K562 (cell line): Measurements from ENCODE around the gene RBM45. TPM values are rescaled to one million over a fixed set of nuclear protein-coding genes. Genes with fewer than 3 reads are reported as not detected.

ENCODE experiments used
- ETV1 ChIP-seq: fragments of 450-650 bp; conservative IDR thresholded peaks from 2 replicates; pipeline ENCODE4 v1.6.1; 2016; ENCODE audit warnings: missing genetic modification characterization, control low read depth, low read depth, missing compliant biosample characterization
- HMGN3 ChIP-seq: IDR thresholded peaks from 2 replicates; pipeline ENCODE4 v1.6.1; 2011; ENCODE audit warnings: borderline replicate concordance, low read depth, mild to moderate bottlenecking, mixed read lengths, low read length; ENCODE audit not compliant: insufficient read length; ENCODE audit errors: extremely low read depth
- HNRNPLL ChIP-seq: fragments of 200-400 bp; formaldehyde crosslinking; IDR thresholded peaks from 2 replicates; pipeline ENCODE4 v1.6.1; 2017; ENCODE audit warnings: low read length, low read depth, mild to moderate bottlenecking; ENCODE audit not compliant: poor library complexity, severe bottlenecking
- IFI16 ChIP-seq: fragments of 250-450 bp; sonication (Bioruptor Pico); IDR thresholded peaks from 2 replicates; pipeline ENCODE4 v2.1.2; 2022; ENCODE audit warnings: mild to moderate bottlenecking, inconsistent platforms
- JUN ChIP-seq, 2 experiments: sonication (generic) in 1 of 2; formaldehyde crosslinking in 1 of 2; IDR thresholded peaks; 2 replicates each; pipeline versions ENCODE4 v1.6.1 to v1.8.0; 2012 to 2022; ENCODE audit warnings: borderline replicate concordance in 2 of 2, mild to moderate bottlenecking in 2 of 2, improper control_type of control experiment in 1 of 2, low read depth in 1 of 2, low read length in 1 of 2, missing genetic modification reagents in 1 of 2
- MCM2 ChIP-seq: fragments of 450-650 bp; IDR thresholded peaks from 2 replicates; pipeline ENCODE4 v1.6.1; 2017; ENCODE audit warnings: low read depth, mild to moderate bottlenecking
- MNT ChIP-seq, 2 experiments: fragments of 450-650 bp; conservative IDR thresholded peaks; 2 replicates each; pipeline ENCODE4 v1.6.1; 2017; ENCODE audit warnings: mild to moderate bottlenecking in 2 of 2, moderate library complexity in 2 of 2
- STAT5A ChIP-seq: IDR thresholded peaks from 2 replicates; pipeline ENCODE4 v1.6.1; 2012; ENCODE audit warnings: low read length, inconsistent platforms, borderline replicate concordance
- SUPT5H ChIP-seq: fragments of 450-650 bp; IDR thresholded peaks from 2 replicates; pipeline ENCODE4 v1.6.1; 2016
- TCF7 ChIP-seq: sonication (generic); IDR thresholded peaks from 2 replicates; pipeline ENCODE4 v1.6.1; 2016; ENCODE audit warnings: antibody characterized with exemption, borderline replicate concordance
- XRCC3 ChIP-seq: fragments of 450-650 bp; IDR thresholded peaks from 2 replicates; pipeline ENCODE4 v1.6.1; 2017; ENCODE audit warnings: mild to moderate bottlenecking, moderate library complexity
- XRCC5 ChIP-seq: fragments of 200-400 bp; formaldehyde crosslinking; IDR thresholded peaks from 2 replicates; pipeline ENCODE4 v1.6.1; 2017; ENCODE audit warnings: low read depth, mild to moderate bottlenecking, low read length
- ZBTB33 ChIP-seq: sonication (generic); formaldehyde crosslinking; IDR thresholded peaks from 2 replicates; pipeline ENCODE4 v1.8.1; 2023; ENCODE audit warnings: mild to moderate bottlenecking, missing genetic modification reagents
- ZNF134 ChIP-seq: fragments of 250-450 bp; sonication (Bioruptor Pico); conservative IDR thresholded peaks from 2 replicates; pipeline ENCODE4 v1.4.0; 2020
- ZNF140 ChIP-seq: fragments of 250-450 bp; sonication (Bioruptor Pico); IDR thresholded peaks from 2 replicates; pipeline ENCODE4 v1.8.0; 2021; ENCODE audit warnings: moderate library complexity, mild to moderate bottlenecking, inconsistent platforms
- ZNF212 ChIP-seq: fragments of 450-650 bp; formaldehyde crosslinking; IDR thresholded peaks from 2 replicates; pipeline ENCODE4 v1.4.0; 2020; ENCODE audit warnings: mild to moderate bottlenecking
- ZNF24 ChIP-seq: fragments of 450-650 bp; IDR thresholded peaks from 2 replicates; pipeline ENCODE4 v1.6.1; 2016
- ZNF347 ChIP-seq: fragments of 450-650 bp; formaldehyde crosslinking; IDR thresholded peaks from 2 replicates; pipeline ENCODE4 v1.4.0; 2020; ENCODE audit warnings: low read depth, mild to moderate bottlenecking, moderate library complexity
- ZNF436 ChIP-seq: fragments of 250-450, 450-650 bp; sonication (Bioruptor Pico); formaldehyde crosslinking; IDR thresholded peaks from 2 replicates; pipeline ENCODE4 v1.7.0; 2020; ENCODE audit warnings: mild to moderate bottlenecking
- ZNF444 ChIP-seq: fragments of 250-450 bp; sonication (Bioruptor Pico); IDR thresholded peaks from 2 replicates; pipeline ENCODE4 v1.4.0; 2020; ENCODE audit warnings: mild to moderate bottlenecking, moderate library complexity
- ZNF77 ChIP-seq: fragments of 250-450 bp; sonication (Bioruptor Pico); IDR thresholded peaks from 2 replicates; pipeline ENCODE4 v1.5.0; 2020
- polyA plus RNA-seq, 8 experiments: library from polyadenylated mRNA; depleted of rRNA in 4 of 8; stranded (reverse) in 5 of 8; unstranded in 3 of 8; fragments of >200 nt; fragmentation: Nextera tagmentation in 2 of 8; fragmentation: Illumina TruSeq in 1 of 8; extraction: Ambion mirVana in 2 of 8; extraction: Trizol in 1 of 8; gene quantifications; 2 replicates each; pipeline versions ENCODE4 v1.2.1 to v1.2.3, GENCODE V29; 2011 to 2014; ENCODE audit warnings: inconsistent platforms in 1 of 8, missing spikeins in 1 of 8
- total RNA-seq, 7 experiments: library from RNA; depleted of rRNA in 6 of 7; stranded (reverse); fragments of >200 nt in 6 of 7; fragmentation: Illumina TruSeq in 2 of 7; extraction: Trizol in 2 of 7; gene quantifications; 2 replicates each; pipeline versions ENCODE4 v1.2.1 to v1.2.3, GENCODE V29; 2011 to 2021; ENCODE audit warnings: low replicate concordance in 1 of 7
- TF ChIP-seq, protein P1 (sequence below): fragments of 250-450 bp; sonication (Bioruptor Pico); IDR thresholded peaks from 2 replicates; pipeline ENCODE4 v1.5.0; 2021; ENCODE audit warnings: mild to moderate bottlenecking, borderline replicate concordance

Gene RBM45
- total and polyA plus RNA-seq, 9 of the 15 experiments (the other 6 are each of a cell fraction or from before 2014, with no cell fraction given), result 6.7 to 22.0 (median 15.0) TPM

DNA sequence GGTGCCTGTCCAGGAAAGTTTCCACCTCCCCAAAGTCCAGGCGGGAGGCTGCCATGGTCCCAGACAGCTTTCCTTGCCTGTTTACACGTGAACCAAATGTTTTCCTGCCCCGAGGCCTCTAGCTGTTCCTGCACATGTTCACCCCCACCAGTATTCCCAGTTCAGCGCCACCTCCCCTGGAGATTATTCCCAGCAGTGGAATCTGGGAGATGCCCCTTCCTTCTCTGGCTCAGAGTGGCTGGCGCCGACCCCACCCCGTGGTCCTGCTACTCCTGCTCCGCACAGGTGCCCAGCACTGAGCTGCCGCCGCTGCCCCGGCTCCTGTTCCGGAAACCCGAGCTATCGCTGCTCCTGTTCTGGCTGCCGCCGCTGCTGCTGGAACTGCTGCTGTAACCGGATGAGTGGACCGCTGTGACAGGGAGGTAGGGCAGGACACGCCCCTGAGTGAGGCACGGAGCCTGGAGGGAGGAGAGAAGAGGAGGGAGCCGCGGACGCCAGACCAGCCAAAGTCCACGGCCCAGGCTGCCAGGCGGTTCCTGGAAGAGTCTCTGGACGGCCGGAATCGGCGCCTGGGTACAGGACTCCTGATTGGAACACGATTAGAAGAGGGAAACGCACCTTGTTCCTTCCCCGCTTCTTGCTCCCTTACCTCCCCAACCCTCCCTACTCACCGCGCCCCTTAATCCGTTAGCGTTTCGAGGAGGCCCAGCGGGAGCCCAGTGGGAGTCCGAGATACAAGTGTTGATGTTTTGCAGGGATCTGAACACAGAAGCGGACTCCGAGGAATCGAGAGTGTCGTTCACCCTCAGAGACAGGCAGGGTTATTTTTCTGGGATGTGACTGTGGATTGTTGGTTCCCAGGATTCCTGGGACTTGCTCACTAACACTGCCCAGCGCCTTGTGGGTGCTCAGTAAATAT lies 39.6 kb upstream of the RBM45 start, which contains the start of gene PDE11A (continued):
- TF ChIP-seq, protein P1, sequence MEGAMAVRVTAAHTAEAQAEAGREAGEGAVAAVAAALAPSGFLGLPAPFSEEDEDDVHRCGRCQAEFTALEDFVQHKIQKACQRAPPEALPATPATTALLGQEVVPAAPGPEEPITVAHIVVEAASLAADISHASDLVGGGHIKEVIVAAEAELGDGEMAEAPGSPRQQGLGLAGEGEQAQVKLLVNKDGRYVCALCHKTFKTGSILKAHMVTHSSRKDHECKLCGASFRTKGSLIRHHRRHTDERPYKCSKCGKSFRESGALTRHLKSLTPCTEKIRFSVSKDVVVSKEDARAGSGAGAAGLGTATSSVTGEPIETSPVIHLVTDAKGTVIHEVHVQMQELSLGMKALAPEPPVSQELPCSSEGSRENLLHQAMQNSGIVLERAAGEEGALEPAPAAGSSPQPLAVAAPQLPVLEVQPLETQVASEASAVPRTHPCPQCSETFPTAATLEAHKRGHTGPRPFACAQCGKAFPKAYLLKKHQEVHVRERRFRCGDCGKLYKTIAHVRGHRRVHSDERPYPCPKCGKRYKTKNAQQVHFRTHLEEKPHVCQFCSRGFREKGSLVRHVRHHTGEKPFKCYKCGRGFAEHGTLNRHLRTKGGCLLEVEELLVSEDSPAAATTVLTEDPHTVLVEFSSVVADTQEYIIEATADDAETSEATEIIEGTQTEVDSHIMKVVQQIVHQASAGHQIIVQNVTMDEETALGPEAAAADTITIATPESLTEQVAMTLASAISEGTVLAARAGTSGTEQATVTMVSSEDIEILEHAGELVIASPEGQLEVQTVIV, result 0 out of 2 replicates have a peak, but pooled peaks have one; percentile 22
- TF ChIP-seq ZNF24 (no peak), ZNF140 (CRISPR knock-in tag) (no peak), XRCC3 (no peak), ZNF347 (CRISPR knock-in tag) (no peak), STAT5A (no peak), ZNF77 (CRISPR knock-in tag) (no peak), HNRNPLL (peak; percentile 51), HMGN3 (peak; percentile 74), MCM2 (no peak), SUPT5H (peak; percentile 81), ZNF212 (CRISPR knock-in tag) (no peak), JUN (IDR thresholded peaks at IDR 0.05; ENCODE audit: borderline replicate concordance, low read depth, low read length) (0 out of 2 replicates have a peak, but pooled peaks have one; percentile 16), JUN (CRISPR knock-in tag; IDR thresholded peaks at IDR 0.05; ENCODE audit: borderline replicate concordance) (peak; percentile 48; the same call in 1 of the 2 replicates), ZNF134 (CRISPR knock-in tag) (no peak), IFI16 (CRISPR knock-in tag) (no peak), ZBTB33 (CRISPR knock-in tag) (peak; percentile 69; the same call in 1 of the 2 replicates), ETV1 (tag) (peak; percentile 98), ZNF436 (CRISPR knock-in tag) (no peak), TCF7 (no peak), MNT (conservative IDR thresholded peaks at IDR 0.05) (peak in 1 of 2 experiments; percentile 63; a peak in 2 of 4 replicates), ZNF444 (CRISPR knock-in tag) (no peak), XRCC5 (no peak)
